GM19351 (cell line): ENCODE measurements around the gene MRPL37.
A peak's percentile ranks its signal among the peaks of the same experiment; 100 is the strongest.
"Not testable (repeated sequence)": the region's sequence is repeated elsewhere in the genome, so short reads cannot be mapped to it uniquely, and the experiment has no call there.

ENCODE experiments used
- ATAC-seq: cut with Tn5 transposase; IDR thresholded peaks from one replicate; pipeline ENCODE4 v1.9.1; 2021; ENCODE audit warnings: mild to moderate bottlenecking, moderate library complexity; ENCODE audit not compliant: unreplicated experiment

MRPL37 gene

DNA sequence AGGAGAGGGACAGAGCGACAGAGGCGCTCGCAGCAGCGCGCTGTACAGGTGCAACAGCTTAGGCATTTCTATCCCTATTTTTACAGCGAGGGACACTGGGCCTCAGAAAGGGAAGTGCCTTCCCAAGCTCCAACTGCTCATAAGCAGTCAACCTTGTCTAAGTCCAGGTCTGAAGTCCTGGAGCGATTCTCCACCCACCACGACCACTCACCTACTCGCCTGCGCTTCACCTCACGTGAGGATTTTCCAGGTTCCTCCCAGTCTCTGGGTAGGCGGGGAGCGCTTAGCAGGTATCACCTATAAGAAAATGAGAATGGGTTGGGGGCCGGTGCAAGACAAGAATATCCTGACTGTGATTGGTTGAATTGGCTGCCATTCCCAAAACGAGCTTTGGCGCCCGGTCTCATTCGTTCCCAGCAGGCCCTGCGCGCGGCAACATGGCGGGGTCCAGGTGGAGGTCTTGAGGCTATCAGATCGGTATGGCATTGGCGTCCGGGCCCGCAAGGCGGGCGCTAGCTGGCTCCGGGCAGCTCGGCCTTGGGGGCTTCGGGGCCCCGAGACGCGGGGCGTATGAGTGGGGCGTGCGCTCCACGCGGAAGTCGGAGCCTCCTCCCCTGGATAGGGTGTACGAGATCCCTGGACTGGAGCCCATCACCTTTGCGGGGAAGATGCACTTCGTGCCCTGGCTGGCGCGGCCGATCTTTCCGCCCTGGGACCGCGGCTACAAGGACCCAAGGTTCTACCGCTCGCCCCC is at the start of gene MRPL37, which contains the start of gene CYB5RL:
Gene MRPL37, plus strand, starts transcription at position 403 of the 754 bp plus-strand sequence. Its CDS starts 77 bp downstream, at position 480.
Gene CYB5RL, minus strand, starts transcription at position 266 of the 754 bp plus-strand sequence. CDS start 4,414 bp downstream, outside the sequence.
- ATAC-seq = peak; percentile 98

- ATAC-seq = no peak
Observed at GRCh38 chr1:54151013-54151412, 49.0 kb upstream of the MRPL37 start.

DNA sequence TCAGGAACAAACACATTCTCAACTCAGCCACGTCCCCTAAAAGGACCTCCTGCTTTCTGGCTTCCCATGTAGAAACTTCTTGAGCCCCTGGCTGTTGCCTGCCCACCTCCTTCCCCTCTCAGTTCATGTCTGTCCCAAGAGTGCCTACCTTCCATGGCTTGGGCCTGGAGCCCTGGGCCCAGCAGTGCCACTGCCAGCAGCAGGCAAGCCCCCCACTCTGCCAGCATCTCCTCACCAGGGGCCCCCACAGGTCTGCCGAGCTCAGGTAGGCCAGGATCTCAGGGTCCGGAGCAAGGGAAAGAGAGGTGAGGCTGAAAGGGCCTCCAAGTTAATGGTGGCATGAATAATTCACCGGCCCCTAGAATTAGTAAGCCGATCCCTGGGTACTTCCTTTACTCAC is 47.3 kb upstream of the MRPL37 start, which contains the start of gene CDCP2:
Gene CDCP2, minus strand, starts transcription at position 305 of the 400 bp plus-strand sequence. Its CDS starts 78 bp downstream, at position 227.
- ATAC-seq = no peak

- no peak for ATAC-seq
Observed at GRCh38 chr1:54153535-54154439, 46.2 kb upstream of the MRPL37 start.

GRCh38 chr1:54156201-54156600 is 43.8 kb upstream of the MRPL37 start:
- no peak for ATAC-seq

GRCh38 chr1:54156986-54157385 is 43.0 kb upstream of the MRPL37 start:
- ATAC-seq = no peak

GRCh38 chr1:54157401-54157800 is 42.6 kb upstream of the MRPL37 start:
- no peak for ATAC-seq

- no peak for ATAC-seq
Observed at GRCh38 chr1:54158071-54158470, 41.9 kb upstream of the MRPL37 start.

- ATAC-seq = no peak
Observed at GRCh38 chr1:54159733-54160316, 40.1 kb upstream of the MRPL37 start.

- ATAC-seq = no peak
Observed at GRCh38 chr1:54160351-54160750, 39.6 kb upstream of the MRPL37 start.

- no peak for ATAC-seq
Observed at GRCh38 chr1:54161495-54162168, 38.3 kb upstream of the MRPL37 start.

DNA sequence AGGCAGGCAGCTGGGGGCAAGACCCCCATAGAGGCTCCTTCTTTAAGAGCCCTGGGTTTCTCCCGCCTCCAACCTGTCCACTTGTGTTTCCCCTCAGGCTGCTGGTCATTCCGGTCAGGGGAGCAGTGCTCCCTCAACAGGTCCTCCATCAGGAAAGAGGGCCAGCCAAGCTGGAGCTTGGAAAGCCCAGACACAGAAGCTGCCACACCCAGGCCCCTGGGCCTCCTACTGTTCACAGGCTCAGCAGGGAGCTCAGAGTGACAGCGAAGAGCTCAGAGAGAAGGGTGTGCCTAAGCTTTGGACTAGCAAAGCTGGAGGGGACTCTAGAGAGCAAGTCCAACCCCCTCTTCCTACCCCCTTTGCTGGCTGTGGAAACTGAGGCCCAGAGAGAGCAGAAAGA is 36.9 kb upstream of the MRPL37 start:
- no peak for ATAC-seq

DNA sequence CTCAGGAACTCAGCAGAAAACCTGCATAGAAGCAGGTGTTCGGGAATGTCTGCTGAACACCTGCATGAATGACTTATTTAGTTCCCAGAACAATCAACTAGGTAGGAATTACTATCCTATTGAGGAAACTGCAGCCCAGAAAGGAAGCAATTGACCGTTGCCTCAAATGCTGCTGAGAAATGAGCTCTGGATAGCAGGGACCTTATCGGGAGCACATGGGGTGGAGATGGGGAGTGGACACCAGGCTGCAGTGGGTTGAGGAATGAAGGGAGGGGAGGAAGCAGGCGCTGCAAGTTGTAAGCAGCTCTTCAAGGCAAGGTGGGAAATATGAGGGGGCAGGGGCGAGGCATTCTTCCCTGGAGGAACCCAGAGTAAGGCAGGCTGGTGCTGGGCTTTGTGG is 36.4 kb upstream of the MRPL37 start:
- no peak for ATAC-seq

GRCh38 chr1:54165146-54165545 is 34.8 kb upstream of the MRPL37 start:
- no peak for ATAC-seq

- not testable (repeated sequence) for ATAC-seq
Observed at GRCh38 chr1:54166357-54166756, 33.6 kb upstream of the MRPL37 start.

DNA sequence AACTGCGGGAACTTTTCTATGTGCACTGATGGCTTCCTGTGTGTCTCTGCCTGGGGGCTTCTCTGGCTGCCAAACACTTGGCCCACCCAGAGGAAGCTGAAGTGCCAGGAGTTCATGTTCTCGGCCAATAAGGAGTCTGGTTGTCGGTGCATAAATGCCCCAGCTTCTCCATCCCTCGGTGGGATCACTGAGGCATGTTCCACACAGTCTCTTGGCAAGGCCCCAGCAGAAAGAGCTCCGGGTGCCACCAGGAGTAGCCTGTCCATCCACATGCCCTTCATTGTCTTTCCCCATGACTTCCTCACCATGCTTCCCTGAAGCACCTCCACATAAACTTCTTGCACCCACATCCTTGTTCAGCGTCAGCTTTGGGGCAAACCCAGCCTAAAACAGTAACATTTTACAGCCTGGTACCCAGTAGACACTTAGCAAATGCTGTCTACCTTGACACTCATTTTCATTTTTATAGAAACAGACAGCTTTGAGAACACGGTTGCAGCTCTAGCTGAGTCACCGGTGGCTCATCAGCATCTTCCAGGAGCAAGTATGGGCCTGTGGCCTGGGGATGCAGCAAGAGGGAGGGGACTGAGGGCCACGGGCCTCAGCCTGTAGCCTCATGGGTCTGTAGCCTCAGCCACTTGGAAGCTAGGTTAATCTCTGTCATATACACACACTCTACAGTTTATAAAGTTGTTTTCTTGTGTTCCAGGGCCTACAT is 32.4 kb upstream of the MRPL37 start:
- no peak for ATAC-seq

GRCh38 chr1:54168206-54168965 is 31.6 kb upstream of the MRPL37 start:
- no peak for ATAC-seq

DNA sequence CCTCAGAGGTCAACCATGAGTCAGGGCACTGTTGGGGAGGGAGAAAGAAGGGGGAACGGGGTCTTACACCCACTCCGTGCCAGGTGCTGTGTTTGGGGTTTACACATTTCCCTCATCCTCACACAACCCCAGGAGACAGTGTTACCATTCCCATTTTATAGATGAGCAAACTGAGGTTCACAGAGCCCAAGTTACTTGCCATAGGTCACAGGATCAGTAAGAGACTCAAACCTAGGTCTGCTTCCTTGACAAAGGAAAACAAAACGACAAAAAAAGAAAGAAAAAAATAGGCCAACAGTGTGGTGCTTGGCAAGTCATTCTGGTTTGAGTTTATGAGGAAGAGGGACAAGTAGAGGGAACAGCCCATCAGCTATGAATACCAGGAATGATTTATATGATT is 30.9 kb upstream of the MRPL37 start:
- no peak for ATAC-seq

- no peak for ATAC-seq
Observed at GRCh38 chr1:54171016-54171415, 29.0 kb upstream of the MRPL37 start.
